GM21360 (cell line): ENCODE data around the gene NACA2.
"Not testable (repeated sequence)": the region's sequence is repeated elsewhere in the genome, so short reads cannot be mapped to it uniquely, and the experiment has no call there.

Experiments
- ATAC-seq: cut with Tn5 transposase; IDR thresholded peaks from one replicate; pipeline ENCODE4 v1.9.1; 2021; ENCODE audit warnings: mild to moderate bottlenecking, moderate library complexity; ENCODE audit not compliant: unreplicated experiment

Gene NACA2

DNA sequence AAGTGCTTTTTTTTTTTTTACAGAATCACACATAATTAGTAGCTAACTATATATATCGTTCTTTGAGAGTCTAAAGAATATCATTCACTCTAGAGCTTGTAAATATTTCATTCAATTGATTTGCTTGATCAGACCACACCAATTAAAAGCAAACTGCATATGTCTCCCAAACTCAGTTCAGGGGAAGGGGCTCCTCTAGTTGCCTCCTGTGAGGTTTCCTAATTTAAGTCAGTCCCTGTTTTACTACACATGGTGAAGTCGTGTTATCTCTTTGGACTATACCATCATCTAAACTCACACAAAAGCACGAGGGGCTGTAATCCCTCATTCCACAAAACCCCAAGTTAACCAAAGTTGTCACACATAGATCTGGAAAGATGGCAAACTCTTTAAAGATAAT, 11.7 kb downstream of the NACA2 start:
- ATAC-seq, result no peak

DNA sequence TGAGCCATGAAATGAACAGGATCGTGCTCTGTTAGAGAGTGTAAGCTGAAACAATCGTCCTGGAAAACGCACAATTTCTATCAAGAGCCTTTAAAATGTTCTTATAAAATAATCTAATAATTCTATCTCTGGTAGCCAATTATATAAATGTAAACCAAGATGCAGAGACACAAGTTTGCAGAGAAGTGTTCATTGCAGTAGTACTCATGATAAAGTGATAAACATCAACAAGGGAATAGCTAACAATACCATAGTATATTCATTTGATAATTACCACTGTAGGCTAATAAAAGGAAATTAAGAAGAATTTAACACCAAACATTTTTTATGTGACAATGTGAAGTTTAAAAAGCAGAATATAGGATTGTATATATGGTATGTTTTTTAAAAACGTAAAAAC, 12.4 kb downstream of the NACA2 start:
- no peak for ATAC-seq

DNA sequence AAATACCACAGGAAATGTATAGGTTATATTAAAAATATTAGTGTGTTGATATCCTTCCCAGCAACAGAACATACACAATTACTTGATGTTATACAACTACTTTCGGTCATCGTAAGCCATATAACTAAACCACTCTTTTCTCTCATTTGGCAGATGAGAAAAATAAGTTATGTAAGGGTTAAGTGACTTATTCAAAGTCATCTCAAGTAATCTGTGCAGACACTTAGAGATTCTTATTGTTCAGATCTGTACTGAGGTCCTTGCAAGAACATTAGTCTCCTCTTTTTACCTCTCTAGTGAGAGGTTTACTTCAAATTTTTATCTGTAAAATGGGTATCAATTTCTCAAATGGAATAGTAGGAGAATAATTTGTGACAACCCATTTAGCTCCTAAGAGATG, 15.0 kb downstream of the NACA2 start:
- ATAC-seq, result no peak

DNA sequence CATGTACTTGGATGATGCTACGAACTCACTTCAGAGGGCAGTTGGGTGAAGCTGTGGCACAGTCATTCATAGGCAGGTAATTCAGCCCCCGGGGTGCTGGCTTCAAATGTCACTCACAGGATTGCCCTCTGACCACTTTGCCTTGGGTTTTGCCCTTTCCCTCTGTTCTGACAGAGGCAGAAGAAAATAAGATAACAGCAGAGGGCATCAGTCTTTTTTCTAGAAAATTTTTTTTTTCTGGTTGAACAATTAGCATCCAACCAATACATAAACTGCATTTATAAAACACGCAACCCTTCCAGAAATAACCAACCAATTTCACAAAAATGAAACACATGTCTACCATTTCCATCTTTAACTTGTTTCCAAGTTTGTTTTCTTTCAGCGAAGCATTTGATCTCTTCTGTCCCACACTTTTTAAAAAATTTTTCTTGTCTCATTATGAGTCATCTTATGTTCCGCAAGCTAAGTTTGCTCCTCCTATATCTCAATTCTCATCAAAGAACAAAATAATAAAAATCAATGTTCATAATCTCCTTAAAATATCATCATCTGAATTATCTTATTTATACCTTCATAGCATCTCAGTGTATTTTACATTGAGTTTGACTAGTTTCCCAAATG, 15.6 kb downstream of the NACA2 start:
- ATAC-seq, result no peak

DNA sequence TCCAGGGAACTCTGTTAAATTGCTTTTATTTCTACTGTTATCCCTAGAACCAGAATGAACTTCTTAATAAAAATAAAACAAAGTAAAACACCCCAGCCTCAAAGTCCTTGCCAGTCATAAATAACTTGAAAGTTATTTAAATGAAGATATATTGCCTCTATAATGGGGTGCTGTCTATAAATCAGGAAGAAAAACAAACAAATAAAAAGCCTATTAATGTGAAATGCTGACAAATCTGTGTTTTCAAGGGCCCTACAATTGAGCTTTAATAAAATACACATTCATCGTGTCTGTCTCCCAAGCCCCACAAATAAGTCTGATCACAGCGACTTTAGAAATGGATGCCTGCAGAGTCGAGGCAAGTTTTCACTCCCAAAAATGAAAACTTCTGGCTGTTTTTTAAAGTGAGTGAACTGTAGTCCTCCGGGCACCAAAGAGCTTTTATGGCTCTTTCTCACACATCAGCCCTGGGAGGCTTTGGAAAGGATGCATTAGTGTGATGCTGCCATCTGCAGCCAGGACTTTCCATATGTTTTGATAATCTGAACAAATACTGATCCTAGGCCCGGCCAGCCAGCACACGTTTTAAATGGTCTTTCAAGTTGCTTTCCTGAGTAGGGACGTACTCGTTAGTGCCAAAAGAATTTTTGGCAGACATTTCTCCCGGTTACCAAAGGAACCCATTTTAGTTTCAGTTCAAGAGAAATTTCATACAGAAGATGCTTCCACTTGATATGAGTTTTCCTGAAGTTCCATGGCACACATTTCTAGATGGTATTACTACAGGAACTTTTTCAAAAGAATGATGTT, 16.3 kb downstream of the NACA2 start:
- ATAC-seq, result no peak

DNA sequence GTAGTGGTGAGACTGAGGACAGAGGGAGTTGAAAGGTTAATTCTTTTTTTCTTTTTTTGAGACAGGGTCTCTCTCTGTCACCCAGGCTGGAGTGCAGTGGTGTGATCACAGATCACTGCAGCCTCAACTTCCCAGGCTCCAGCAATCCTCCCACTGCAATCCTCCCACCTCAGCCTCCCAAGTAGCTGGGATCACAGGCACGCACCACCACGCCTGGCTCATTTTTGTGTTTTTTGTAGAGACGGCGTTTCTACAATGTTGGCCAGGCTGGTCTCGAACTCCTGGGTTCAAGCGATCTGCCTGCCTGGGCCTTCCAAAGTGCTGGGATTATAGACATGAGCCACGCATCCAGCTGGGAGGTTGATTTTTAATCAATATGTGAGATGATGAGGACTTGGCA, 18.5 kb downstream of the NACA2 start:
- not testable (repeated sequence) for ATAC-seq

DNA sequence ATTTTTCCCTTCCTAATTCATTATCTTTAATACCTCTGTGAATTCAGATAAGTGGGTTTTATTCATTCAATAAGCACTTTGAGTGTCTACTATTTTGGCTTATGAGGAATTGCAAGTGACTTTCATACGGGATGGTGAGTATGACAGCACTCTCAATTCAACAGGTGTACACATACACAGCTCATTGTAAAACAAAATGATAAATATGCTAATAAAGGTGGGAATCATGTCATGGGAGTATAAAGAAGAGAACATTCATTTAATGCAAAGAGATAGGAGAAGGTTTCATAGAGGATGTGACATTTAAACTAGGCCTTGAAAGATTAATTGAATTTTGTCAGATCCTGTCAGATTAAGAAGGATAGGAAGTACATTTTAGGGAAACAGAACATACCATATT, 19.4 kb downstream of the NACA2 start:
- no peak for ATAC-seq

DNA sequence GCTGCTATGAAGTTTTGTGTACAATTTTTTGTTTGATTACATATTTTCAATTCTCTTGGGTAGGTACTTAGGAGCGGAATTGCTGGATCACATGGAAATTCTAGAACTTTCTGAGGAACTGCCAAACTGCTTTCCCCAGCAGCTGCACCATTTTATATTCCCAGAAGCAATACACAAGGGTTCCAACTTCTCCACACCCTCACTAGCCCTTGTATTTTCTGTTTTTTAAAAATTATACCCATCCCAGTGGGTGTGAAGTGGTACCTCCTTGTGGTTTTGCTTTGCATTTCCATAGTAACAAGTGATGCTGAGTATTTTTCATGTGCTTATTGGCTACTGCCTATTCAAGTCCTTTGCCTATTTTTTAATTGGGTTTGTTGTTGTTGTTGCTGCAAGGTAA, 20.9 kb downstream of the NACA2 start:
- ATAC-seq, result no peak

DNA sequence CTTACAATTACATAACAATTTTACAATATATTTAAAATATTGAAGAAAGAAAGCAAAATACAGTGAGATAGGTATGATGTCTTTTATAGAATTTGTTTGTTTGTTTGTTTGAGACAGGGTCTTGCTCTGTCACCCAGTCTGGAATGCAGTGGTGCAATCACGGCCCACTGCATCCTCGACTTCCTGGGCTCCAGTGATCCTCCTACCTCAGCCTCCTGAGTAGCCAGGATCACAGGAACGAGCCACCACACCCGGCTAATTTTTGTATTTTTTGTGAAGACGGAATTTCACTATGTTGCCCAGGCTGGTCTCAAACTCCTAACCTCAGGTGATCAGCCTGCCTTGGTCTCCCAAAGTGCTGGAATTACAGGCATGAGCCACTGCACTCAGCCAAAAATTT, 21.5 kb downstream of the NACA2 start:
- ATAC-seq, result not testable (repeated sequence)

DNA sequence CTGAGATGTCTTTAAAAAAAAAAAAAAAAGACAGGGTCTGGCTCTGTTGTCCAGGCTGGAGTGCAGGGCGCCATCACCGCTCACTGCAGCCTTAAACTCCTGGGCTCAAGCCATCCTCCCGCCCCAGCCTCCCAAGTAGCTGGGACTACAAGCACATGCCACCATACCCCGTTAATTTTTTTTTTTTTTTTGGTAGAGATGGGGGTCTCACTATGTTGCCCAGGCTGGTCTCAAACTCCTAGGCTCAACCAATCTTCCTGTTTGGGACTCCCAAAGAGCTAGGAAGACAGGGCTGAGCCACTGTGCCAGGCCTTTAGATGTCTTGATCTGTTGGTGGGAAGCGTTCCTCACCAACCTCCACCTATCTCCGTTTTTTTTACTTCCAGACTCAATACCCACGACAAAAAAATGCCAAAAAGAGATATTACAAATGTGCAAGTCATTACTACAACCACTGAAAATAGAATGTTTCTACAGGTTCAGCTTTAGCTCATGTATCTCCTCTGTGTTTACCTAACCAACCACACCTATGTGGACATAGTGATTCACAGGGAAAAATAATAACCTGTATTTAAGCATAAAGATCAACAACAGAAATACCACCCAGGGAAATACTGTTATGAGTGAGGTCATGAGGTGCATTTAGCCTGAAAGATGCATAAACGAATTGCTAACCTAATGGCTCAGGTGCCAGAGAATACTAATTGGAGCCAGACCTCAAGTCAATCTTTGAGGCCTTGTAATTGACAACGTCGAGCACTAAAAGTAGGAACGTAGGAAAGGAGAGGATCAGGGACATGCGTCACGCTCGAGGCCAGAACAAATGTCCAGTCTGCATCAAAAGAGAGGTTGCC, 22.6 kb downstream of the NACA2 start:
- ATAC-seq, result no peak

DNA sequence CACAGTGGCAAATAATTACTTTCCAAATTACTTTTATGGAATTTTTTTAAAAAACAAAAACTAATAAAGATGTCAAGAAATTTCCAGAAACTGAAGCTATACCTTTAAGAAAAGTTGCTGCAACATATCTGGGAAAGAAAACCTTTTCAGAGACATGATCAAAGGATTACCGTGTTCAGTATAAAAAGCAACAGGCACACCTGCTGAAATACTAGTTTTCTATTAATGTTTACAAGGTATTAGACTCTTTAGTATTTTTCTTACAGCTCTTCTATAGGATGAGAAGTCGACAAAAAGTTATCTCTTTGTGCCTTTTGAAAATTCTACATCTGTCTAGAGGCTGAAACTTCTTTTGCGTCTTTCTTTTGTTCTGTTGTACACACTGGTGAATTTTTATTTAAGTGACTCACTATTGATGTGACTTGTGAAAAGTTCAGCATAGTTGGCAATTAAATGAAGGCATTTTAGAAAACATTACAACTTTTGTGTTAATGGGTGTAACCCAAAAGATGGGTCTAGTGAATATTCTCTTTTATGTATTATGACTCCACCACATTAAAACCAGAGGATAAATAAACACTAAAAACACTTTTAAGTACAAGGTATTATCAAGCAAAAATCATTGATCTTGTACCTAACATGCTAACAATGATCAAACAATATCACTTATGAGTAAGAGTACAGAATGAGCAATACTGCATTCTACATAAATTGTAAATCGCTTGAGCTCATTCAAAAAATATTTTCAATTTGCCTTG, 23.8 kb downstream of the NACA2 start:
- ATAC-seq, result no peak

DNA sequence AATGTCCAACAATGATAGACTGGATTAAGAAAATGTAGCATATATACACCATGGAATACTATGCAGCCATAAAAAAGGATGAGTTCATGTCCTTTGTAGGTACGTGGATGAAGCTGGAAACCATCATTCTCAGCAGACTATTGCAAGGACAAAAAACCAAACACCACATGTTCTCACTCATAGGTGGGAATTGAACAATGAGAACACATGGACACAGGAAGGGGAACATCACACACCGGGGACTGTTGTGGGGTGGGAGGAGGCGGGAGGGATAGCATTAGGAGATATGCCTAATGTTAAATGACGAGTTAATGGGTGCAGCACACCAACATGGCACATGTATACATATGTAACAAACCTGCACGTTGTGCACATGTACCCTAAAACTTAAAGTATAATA, 24.6 kb downstream of the NACA2 start:
- not testable (repeated sequence) for ATAC-seq

DNA sequence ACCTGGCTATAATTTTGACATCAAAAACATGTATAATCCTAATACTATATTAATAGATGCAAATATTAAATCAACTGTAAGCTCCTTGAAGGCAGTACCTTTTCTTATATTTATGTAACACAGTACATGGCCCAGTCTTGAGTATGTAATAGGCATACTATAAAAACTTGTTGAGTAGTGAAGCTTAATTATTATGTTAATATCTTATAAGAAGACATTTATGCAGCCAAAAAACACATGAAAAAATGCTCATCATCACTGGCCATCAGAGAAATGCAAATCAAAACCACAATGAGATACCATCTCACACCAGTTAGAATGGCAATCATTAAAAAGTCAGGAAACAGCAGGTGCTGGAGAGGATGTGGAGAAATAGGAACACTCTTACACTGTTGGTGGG, 25.2 kb downstream of the NACA2 start:
- not testable (repeated sequence) for ATAC-seq

DNA sequence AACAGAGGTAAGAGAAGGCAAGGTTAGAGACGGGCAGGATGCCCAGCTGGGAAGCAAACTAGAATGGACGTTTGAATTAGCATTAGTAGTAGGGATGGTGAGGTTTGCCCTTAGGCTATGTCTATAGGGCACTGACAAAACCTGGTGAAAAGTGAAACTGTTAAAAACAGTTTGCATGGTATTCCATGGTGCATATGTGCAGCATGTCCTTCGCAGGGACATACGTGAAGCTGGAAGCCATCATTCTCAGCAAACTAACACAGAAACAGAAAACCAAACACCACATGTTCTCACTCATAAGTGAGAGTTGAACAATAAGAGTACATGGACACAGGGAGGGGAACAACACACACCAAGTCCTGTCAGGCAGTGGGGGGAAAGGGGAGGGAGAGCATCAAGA, 25.8 kb downstream of the NACA2 start:
- no peak for ATAC-seq

DNA sequence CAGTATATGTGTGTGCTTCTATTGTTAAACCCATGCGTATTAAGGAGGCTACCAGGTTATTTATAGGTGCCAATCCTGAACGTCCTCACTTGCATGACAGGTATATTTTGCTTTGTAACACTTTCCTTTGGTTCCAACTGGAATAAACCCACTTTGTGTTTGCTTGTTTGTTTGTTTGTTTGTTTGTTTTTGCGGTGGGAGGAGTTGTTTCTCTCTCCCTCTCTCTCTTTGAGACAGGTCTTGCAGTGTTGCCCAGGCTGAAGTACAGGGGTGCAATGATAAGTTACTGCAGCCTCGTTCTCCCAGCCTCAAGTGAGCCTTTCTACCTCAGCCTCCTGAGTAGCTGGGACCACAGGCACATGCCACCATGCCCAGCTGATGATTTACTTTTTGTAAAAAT, 28.7 kb downstream of the NACA2 start:
- no peak for ATAC-seq

DNA sequence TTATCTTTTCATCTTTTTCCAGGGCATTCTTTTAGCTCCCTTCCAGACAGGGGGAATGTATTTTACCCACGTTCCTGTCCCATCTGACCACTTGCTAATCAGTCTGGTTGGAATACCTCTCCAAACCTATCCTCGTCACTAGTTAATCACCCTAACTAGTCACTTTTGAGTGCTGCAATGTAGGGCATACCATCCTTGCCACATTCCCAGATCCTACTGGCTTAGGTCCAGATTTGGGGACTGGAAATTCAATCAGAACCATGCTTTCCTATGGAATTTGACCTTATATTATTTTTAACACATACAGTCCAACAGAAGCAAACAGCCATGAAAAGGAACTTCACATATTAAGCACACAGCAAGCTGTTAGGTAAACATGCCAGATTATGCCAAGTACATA, 29.7 kb downstream of the NACA2 start:
- ATAC-seq, result no peak

DNA sequence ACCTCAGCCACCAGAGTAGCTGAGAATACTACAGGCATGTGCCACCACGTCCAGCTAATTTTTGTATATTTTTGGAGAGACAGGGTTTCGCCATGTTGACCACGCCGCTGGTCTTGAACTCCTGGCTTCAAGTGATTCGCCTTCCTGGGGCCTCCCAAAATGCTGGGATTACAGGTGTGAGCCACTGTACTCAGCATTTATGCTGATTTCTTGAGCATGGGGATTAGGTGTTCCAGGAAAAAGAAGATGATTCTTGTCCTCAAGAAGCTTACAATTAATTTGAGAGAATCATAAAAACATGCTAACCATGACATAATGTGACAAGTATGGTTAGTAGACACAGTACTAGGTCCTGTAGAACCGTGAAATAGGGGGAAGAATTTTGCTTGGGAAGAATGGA, 30.9 kb downstream of the NACA2 start:
- ATAC-seq, result no peak

DNA sequence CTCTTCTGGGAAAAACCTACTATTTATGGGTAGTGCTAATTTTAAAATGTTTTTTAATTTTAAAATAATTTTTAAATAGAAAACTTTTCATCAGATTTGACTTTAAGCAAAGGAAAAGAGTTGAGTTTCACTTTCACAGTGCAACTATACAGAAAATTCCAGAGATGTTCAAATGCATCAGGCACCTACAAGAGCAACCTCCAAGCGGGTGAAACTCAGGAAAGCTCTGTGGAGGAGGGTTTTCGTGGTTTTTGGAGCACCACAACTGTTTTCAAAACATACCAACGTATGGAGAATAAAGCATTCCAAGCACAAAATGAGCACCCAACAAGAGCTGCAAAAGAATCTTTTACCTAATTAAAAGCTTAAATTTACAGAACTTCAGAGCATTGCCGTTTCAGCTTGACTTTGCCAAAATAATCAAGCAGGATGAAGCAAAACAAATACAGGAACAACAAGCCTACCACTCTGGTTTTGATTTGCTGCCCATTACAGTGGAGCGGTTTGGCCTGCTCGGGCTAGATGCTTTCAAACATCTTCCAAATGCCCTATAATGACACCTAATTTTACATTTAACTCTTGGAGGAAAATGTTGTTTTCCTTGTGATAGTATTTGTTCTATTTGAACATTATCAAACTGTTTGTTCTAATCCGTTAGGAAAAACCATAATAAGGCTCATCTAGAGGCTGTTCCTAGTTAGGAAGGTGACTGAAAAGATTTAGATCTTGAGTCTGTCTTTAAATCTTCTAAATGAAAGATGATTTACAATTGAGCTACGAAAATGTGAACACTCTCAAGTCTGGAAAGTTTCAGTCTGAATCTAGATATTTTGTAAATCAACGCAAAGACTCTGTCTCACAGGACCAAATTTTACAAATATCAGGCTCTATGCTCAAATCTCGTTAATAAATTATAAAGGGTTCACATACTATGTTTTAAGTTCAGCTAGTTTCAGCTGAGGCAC, 34.5 kb downstream of the NACA2 start:
- no peak for ATAC-seq

DNA sequence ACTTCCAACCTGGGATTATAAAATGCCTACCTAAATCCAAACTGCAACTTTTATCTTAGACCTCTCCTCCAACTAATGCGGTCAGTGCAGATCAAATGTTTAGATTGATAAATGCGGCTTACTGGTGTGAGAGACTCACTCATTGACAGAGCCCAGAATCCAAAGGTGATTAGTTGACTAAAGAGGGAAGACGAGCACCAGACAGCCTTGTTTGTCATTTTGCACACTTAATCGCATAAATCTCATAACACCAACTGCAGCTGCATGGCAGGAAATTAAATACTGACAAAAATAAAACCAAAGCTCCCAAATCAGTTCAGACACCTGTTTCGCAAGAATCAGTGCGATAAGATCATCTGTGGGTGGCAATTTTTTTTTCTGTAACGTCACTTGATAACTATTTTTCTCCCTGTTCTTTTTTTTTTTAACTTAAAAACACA, 35.9 kb downstream of the NACA2 start:
- ATAC-seq, result no peak

DNA sequence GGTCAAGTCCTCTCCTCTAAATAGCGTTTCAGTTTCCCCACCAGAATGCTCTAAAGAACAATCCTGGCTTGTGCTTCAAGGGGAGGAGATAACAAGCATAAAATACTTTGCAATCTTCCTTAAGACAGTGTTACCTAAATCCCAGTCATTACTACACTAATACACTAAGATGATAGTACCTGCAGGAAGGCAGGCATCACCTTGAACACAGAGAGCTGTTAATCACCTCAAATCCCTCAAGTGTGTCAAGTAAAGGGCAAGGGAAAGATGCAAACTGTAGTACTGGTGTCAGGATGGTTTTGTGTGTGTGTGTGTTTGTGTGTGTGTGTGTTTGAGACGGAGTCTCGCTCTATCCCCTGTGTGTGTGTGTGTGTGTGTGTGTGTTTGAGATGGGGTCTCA, 36.8 kb downstream of the NACA2 start:
- no peak for ATAC-seq
